HG02870 (cell line): Measurements from ENCODE around the gene EEF2K.

Source experiments
- ATAC-seq: cut with Tn5 transposase; IDR thresholded peaks from one replicate; pipeline ENCODE4 v1.9.1; 2021; ENCODE audit warnings: mild to moderate bottlenecking, moderate library complexity; ENCODE audit not compliant: unreplicated experiment

EEF2K gene

GRCh38 chr16:22314661-22315626 lies 108.9 kb downstream of the EEF2K start:
- no peak for ATAC-seq

GRCh38 chr16:22315979-22316378 lies 109.9 kb downstream of the EEF2K start:
- no peak for ATAC-seq

- ATAC-seq = no peak
These were observed 110.3 kb downstream of the EEF2K start for GRCh38 chr16:22316411-22316811.

- ATAC-seq = no peak
These were observed 111.0 kb downstream of the EEF2K start for GRCh38 chr16:22317001-22317530.

- ATAC-seq = no peak
These were observed 111.5 kb downstream of the EEF2K start for GRCh38 chr16:22317625-22318024.

- ATAC-seq = no peak
These were observed 112.7 kb downstream of the EEF2K start for GRCh38 chr16:22318690-22319358.

- no peak for ATAC-seq
These were observed 114.7 kb downstream of the EEF2K start for GRCh38 chr16:22320572-22321339.

GRCh38 chr16:22321340-22322001 lies 115.4 kb downstream of the EEF2K start:
- no peak for ATAC-seq

GRCh38 chr16:22322021-22322471 lies 116.0 kb downstream of the EEF2K start:
- no peak for ATAC-seq

GRCh38 chr16:22322741-22323140 lies 116.7 kb downstream of the EEF2K start:
- ATAC-seq = no peak

- ATAC-seq = no peak
These were observed 117.3 kb downstream of the EEF2K start for GRCh38 chr16:22323173-22323958.

GRCh38 chr16:22323959-22324786 lies 118.1 kb downstream of the EEF2K start:
- ATAC-seq = no peak

GRCh38 chr16:22324787-22325597 lies 118.9 kb downstream of the EEF2K start:
- ATAC-seq = no peak

GRCh38 chr16:22325598-22326368 lies 119.7 kb downstream of the EEF2K start:
- ATAC-seq = no peak

- no peak for ATAC-seq
These were observed 120.2 kb downstream of the EEF2K start for GRCh38 chr16:22326369-22326652.

- no peak for ATAC-seq
These were observed 120.8 kb downstream of the EEF2K start for GRCh38 chr16:22326771-22327445.

- no peak for ATAC-seq
These were observed 121.3 kb downstream of the EEF2K start for GRCh38 chr16:22327446-22327775.
